T-cell (primary cell): Measurements from ENCODE around the gene WDCP. TPM values are rescaled to one million over a fixed set of nuclear protein-coding genes. Genes with fewer than 3 reads are reported as not detected.
"Not testable (repeated sequence)": the region's sequence is repeated elsewhere in the genome, so short reads cannot be mapped to it uniquely, and the experiment has no call there.

ENCODE experiments used
- ATAC-seq, 4 experiments: fragments of 200-7000 bp in 3 of 4; fragments of 150-1000 bp in 1 of 4; cut with Tn5 transposase; replicated peaks in 1 of 4; 1 replicate in 3 of 4; 2 replicates in 1 of 4; pipeline ENCODE4 v1.10.0; 2021; ENCODE audit warnings: moderate library complexity in 3 of 4, mild to moderate bottlenecking in 2 of 4, moderate number of reproducible peaks in 1 of 4
- CTCF ChIA-PET, 2 donors: fragments of 300-600 bp; sonication (Branson Sonifier 250); formaldehyde crosslinking; loops; one replicate each; lab custom pipeline; 2022; ENCODE audit warnings: antibody characterized with exemption in 2 of 2; lab: Charles Lee
- POLR2A ChIA-PET, 2 donors: fragments of 300-600 bp; sonication (Branson Sonifier 250); formaldehyde crosslinking; loops; one replicate each; lab custom pipeline; 2022; ENCODE audit warnings: antibody characterized with exemption in 2 of 2; lab: Charles Lee
- DNase-seq, 35 experiments: peaks; one replicate each; pipeline versions ENCODE4 v3.0.0 to v3.0.0-alpha.2; 2013 to 2023
- H3K27ac ChIP-seq: one replicate; pipeline ENCODE4 v1.5.1; 2013; ENCODE audit warnings: low read length
- H3K27me3 ChIP-seq, 2 experiments: replicated peaks in 1 of 2; 1 replicate in 1 of 2; 2 replicates in 1 of 2; pipeline versions ENCODE4 v1.6.1 to v1.7.0; 2013; ENCODE audit warnings: low read length in 1 of 2, mixed read lengths in 1 of 2; ENCODE audit not compliant: control insufficient read depth in 2 of 2, insufficient read depth in 2 of 2; ENCODE audit errors: extremely low read depth in 1 of 2
- H3K36me3 ChIP-seq, 2 donors: 1 replicate in 1 of 2; 2 replicates in 1 of 2; pipeline versions ENCODE4 v1.6.1 to v1.7.0; 2013; ENCODE audit warnings: low read length in 1 of 2; ENCODE audit not compliant: control insufficient read depth in 2 of 2, insufficient read depth in 1 of 2; ENCODE audit errors: extremely low read depth in 1 of 2
- H3K4me1 ChIP-seq, 2 experiments: 1 replicate in 1 of 2; 2 replicates in 1 of 2; pipeline versions ENCODE4 v1.6.1 to v1.7.0; 2013; ENCODE audit warnings: low read length in 2 of 2, mixed read lengths in 1 of 2; ENCODE audit not compliant: insufficient read depth in 2 of 2, control insufficient read depth in 1 of 2; ENCODE audit errors: extremely low read depth in 1 of 2
- H3K4me3 ChIP-seq, 2 donors: 1 replicate in 1 of 2; 2 replicates in 1 of 2; pipeline versions ENCODE4 v1.5.1 to v1.7.0; 2013; ENCODE audit warnings: mild to moderate bottlenecking in 2 of 2, low read length in 1 of 2, moderate library complexity in 1 of 2; ENCODE audit not compliant: control insufficient read depth in 1 of 2; ENCODE audit errors: extremely low read depth in 1 of 2
- H3K9me3 ChIP-seq: 2 replicates; pipeline ENCODE4 v1.7.0; 2013
- H3K27ac Mint-ChIP-seq, 2 donors: one replicate each; pipeline ENCODE4 v1.8.0; 2020 to 2021; ENCODE audit warnings: mild to moderate bottlenecking in 2 of 2, mixed read lengths in 2 of 2
- H3K27me3 Mint-ChIP-seq, 2 donors: one replicate each; pipeline ENCODE4 v1.8.0; 2021 to 2022; ENCODE audit warnings: mixed read lengths in 2 of 2
- H3K36me3 Mint-ChIP-seq: one replicate; pipeline ENCODE4 v1.8.0; 2021; ENCODE audit warnings: mixed read lengths
- H3K4me1 Mint-ChIP-seq, 3 donors: one replicate each; pipeline ENCODE4 v1.8.0; 2020 to 2022; ENCODE audit warnings: mixed read lengths in 3 of 3, mild to moderate bottlenecking in 1 of 3
- H3K4me3 Mint-ChIP-seq, 3 donors: one replicate each; pipeline ENCODE4 v1.8.0; 2020 to 2022; ENCODE audit warnings: mild to moderate bottlenecking in 3 of 3, mixed read lengths in 3 of 3, moderate library complexity in 3 of 3
- H3K9me3 Mint-ChIP-seq, 3 donors: one replicate each; pipeline ENCODE4 v1.8.0; 2020 to 2022; ENCODE audit warnings: mixed read lengths in 3 of 3
- WGBS: methylation state at CpG from one replicate; pipeline ENCODE4 v1.1.5; 2013; ENCODE audit warnings: missing lambda C conversion rate; ENCODE audit not compliant: insufficient coverage; 5-methylcytosine and 5-hydroxymethylcytosine counted together
- total RNA-seq, 35 experiments: library from RNA in 6 of 35; stranded (reverse) in 6 of 35; fragments of 120-200 nt in 1 of 35; gene quantifications; one replicate each; pipeline versions ENCODE4 v1.2.1 to v1.2.4 and lab custom pipeline; 2013 to 2026

WDCP gene
- total RNA-seq, 5 donors from 2014 or later (not counting 1 experiment from before 2014, with no cell fraction given): 6.1 to 18.9 (median 18.2) TPM

DNA sequence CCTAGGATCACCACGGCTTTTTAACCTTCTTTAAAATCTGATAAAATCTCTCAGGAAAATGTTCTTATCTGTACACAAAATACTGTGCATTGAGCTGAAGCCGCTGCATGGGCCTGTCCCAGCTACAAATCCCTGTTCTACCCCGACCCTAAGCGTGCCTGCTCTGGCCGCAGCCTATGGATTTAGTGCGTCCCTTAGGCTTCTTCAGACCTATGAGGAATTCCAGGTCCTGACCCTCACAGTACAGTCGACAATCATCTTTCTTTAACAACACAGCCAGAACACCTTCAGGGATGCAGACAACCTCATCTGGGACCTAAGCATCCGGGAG, 477 bp upstream of the WDCP start:
- 41% methylated on average over 6 of the region's 8 CpGs for WGBS
- peak overlapping the region; percentile 91 to 99 (median 94) for H3K4me3 Mint-ChIP-seq
- ATAC-seq: no peak
- peaks cover 8 to 23% of the 10 kb centered on the region in 2 experiments for H3K4me1 ChIP-seq
- H3K4me3 ChIP-seq: no peak overlapping the region
- CTCF ChIA-PET: interaction anchor here in 1 of 2 donors (1.0 to 1.7 kb wide), 6 partner anchors 26 to 122 kb away, joined by 3 to 15 read pairs (median 8); partner anchors contain the start of genes ATAD2B, SF3B6 and TP53I3
- peaks cover 29 to 35% (median 34%) of the 10 kb centered on the region in 3 donors for H3K4me1 Mint-ChIP-seq
- H3K27me3 Mint-ChIP-seq: peaks cover 0 to 1% of the 10 kb centered on the region in 2 donors
- H3K27ac ChIP-seq: no peak overlapping the region
- H3K27ac Mint-ChIP-seq: peak overlapping the region; percentile 85 to 97
- peaks cover 2 to 28% of the 10 kb centered on the region in 2 experiments for H3K27me3 ChIP-seq
- H3K9me3 Mint-ChIP-seq: no peaks in the 10 kb centered on the region
- DNase-seq: no peak
- POLR2A ChIA-PET: interaction anchor here (0.6 to 1.8 kb wide), 6 partner anchors 26 to 121 kb away, joined by 5 to 26 read pairs (median 10); partner anchors contain the start of genes ATAD2B (in 2 of the 2) and SF3B6 (in 1 of the 2)
- H3K9me3 ChIP-seq: no peaks in the 10 kb centered on the region
- H3K36me3 ChIP-seq: no peaks in the 10 kb centered on the region
- peaks cover 5% of the 10 kb centered on the region for H3K36me3 Mint-ChIP-seq

DNA sequence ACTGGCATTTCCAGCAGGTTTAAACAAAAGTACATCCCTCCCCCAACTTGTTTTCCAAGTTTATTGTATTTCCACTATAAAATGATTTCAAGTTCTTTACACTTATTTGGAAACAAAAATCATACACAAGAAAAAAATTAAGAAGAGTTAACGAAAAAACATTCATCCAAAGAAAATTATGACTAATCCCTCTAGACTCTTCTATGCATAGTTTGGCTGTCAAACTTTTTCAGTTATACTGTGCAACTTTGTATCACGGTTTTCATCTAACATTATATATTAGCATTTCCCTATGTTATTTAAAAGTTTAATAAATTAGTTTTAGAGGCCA, 627 bp downstream of the WDCP start:
- CTCF ChIA-PET: interaction anchor here in 1 of 2 donors (0.8 to 1.7 kb wide), 2 partner anchors 119 to 222 kb away, joined by 3 to 12 read pairs; partner anchors contain the start of gene ATAD2B

DNA sequence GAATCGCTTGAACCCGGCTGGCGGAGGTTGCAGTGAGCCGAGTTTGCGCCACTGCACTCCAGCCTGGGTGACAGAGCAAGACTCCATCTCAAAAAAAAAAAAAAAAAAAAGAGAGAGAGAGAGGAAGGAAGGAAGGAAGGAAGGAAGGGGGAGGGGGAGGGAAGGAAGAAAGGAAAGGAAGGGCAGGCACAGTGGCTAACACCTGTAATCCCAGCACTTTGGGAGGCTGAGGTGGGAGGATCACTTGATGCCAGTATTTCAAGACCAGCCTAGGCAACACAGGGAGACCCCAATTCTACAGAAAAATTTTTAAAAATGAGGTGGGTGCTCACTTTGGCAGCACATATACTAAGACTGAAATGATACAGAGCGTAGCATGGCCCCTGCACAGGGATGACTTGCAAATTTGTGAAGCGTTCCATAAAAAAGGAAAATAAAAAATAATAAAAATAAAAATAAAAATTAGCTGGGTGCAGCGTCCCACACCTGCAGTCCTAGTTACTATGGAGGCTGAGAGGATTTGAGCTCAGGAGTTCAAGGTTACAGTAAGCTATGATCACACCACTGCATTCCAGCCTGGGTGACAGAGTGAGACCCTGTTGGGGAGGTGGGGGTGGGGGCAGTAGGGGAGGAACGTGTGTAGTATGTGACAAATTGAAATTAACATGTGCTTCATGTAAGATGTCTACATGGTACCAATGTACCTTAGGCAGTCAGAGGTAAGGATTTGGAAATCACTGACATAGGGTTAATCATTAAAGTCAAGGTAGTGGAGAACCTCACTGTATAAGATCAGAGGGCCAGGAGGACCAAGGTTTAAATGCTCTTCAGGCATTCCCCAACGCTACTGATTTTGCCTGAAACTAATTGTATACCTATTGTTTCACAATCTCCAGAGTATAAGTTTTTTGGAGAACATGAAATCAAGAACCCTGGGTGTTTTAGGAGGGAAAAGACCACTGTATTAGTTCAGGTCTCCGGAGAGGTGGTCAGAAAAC, 1.4 kb downstream of the WDCP start:
- Mint-ChIP-seq H3K27ac (no peak overlapping the region), H3K4me1 (peaks cover 29 to 35% (median 34%) of the 10 kb centered on the region in 3 donors), H3K9me3 (no peaks in the 10 kb centered on the region), H3K27me3 (peaks cover 0 to 1% of the 10 kb centered on the region in 2 donors), H3K36me3 (peaks cover 5% of the 10 kb centered on the region), H3K4me3 (peak overlapping the region; percentile 91 to 99 (median 94))
- Histone ChIP-seq H3K4me1 (peaks cover 8 to 23% of the 10 kb centered on the region in 2 experiments), H3K36me3 (no peaks in the 10 kb centered on the region), H3K4me3 (no peak overlapping the region), H3K27ac (no peak overlapping the region), H3K9me3 (no peaks in the 10 kb centered on the region), H3K27me3 (peaks cover 2 to 27% of the 10 kb centered on the region in 2 experiments)
- no peak for ATAC-seq
- DNase-seq: no peak
- POLR2A ChIA-PET: interaction anchor here (0.7 to 1.8 kb wide), 3 partner anchors 38 to 119 kb away, joined by 4 to 18 read pairs (median 8); partner anchors contain the start of gene ATAD2B (in 2 of the 2)
- CTCF ChIA-PET: interaction anchor here in 1 of 2 donors (1.0 kb wide), 1 partner anchor 39 kb away, joined by 3 read pairs; the partner anchor contains the start of gene TP53I3
- 94% methylated on average over 2 of the region's 11 CpGs for WGBS

More for the DNA sequence above, 627 bp downstream of the WDCP start:
- no peaks in the 10 kb centered on the region for H3K36me3 ChIP-seq
- ATAC-seq: no peak
- Mint-ChIP-seq H3K4me3 (peak overlapping the region; percentile 91 to 99 (median 94)), H3K27ac (peak overlapping the region in 1 of 2 donors; percentile 85), H3K4me1 (peaks cover 29 to 35% (median 34%) of the 10 kb centered on the region in 3 donors), H3K27me3 (peaks cover 0 to 1% of the 10 kb centered on the region in 2 donors), H3K36me3 (peaks cover 5% of the 10 kb centered on the region), H3K9me3 (no peaks in the 10 kb centered on the region)
- no CpG with 5 or more reads among the region's 2 CpGs for WGBS
- H3K27ac ChIP-seq: no peak overlapping the region
- no peak for DNase-seq
- H3K4me1 ChIP-seq: peaks cover 8 to 23% of the 10 kb centered on the region in 2 experiments
- H3K9me3 ChIP-seq: no peaks in the 10 kb centered on the region
- peaks cover 2 to 28% of the 10 kb centered on the region in 2 experiments for H3K27me3 ChIP-seq
- H3K4me3 ChIP-seq: peak overlapping the region; percentile 70
- POLR2A ChIA-PET: interaction anchor here (1.6 to 1.8 kb wide), 3 partner anchors 30 to 120 kb away, joined by 8 to 26 read pairs (median 18); partner anchors contain the start of genes ATAD2B (in 2 of the 2) and SF3B6 (in 1 of the 2)

DNA sequence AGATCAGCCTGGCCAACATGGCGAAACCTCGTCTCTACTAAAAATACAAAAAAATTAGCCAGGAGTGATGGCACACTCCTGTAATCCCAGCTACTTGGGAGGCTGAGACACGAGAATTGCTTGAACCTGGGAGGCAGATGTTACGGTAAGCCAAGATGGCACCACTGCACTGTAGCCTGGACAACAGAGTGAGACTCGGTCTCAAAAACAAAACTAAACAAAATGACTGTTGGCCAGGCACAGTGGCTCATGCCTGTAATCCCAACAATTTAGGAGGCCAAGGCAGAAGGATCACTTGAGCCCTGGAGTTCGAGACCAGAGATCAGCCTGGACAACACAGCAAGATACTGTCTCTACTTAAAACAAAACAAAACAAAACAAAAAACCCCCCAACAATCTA, 4.1 kb downstream of the WDCP start:
- H3K4me3 Mint-ChIP-seq, H3K9me3 ChIP-seq, H3K9me3 Mint-ChIP-seq, POLR2A ChIA-PET, H3K4me1 ChIP-seq, H3K27ac ChIP-seq, ATAC-seq, H3K27ac Mint-ChIP-seq, H3K27me3 ChIP-seq, H3K4me3 ChIP-seq, H3K27me3 Mint-ChIP-seq, DNase-seq: not testable (repeated sequence)
- Mint-ChIP-seq H3K36me3 (peaks cover 13% of the 10 kb centered on the region), H3K4me1 (peaks cover 24 to 41% (median 32%) of the 10 kb centered on the region in 3 donors)
- peaks cover 7 to 11% of the 10 kb centered on the region in 2 donors for H3K36me3 ChIP-seq
- 92% methylated on average over 4 of the region's 6 CpGs for WGBS
- CTCF ChIA-PET: interaction anchor here (0.7 kb wide), 2 partner anchors 17 to 778 kb away, joined by 3 read pairs; no protein-coding TSS in a partner anchor

DNA sequence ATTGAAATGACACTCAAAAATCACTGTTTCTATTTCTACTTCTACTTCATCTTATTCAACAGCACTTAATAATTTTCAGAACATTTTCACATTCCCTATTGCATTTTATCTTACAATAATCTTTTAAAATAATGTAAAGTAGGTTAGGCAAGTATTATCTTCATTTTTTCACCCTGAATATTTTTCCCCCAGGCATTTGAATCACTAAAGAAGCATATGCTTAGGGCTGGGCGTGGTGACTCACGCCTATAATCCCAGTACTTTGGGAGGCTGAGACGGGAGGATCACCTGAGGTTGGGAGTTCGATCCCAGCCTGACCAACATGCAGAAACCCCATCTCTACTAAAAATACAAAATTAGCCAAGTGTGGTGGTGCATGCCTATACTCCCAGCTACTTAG, 6.7 kb downstream of the WDCP start:
- Mint-ChIP-seq H3K4me3 (no peak overlapping the region), H3K36me3 (peaks cover 28% of the 10 kb centered on the region), H3K27ac (no peak overlapping the region), H3K4me1 (peaks cover 15 to 40% (median 31%) of the 10 kb centered on the region in 3 donors), H3K9me3 (no peaks in the 10 kb centered on the region), H3K27me3 (no peaks in the 10 kb centered on the region)
- no CpG with 5 or more reads among the region's 4 CpGs for WGBS
- peaks cover 0 to 3% of the 10 kb centered on the region in 2 experiments for H3K4me1 ChIP-seq
- ChIA-PET CTCF (interaction anchor here in 1 of 2 donors (0.6 kb wide), 1 partner anchor 789 kb away, joined by 3 read pairs; no protein-coding TSS in a partner anchor), POLR2A (no interaction called here)
- no peak overlapping the region for H3K4me3 ChIP-seq
- ATAC-seq (no peak), DNase-seq (no peak)
- H3K9me3 ChIP-seq: no peaks in the 10 kb centered on the region
- H3K27ac ChIP-seq: no peak overlapping the region
- H3K36me3 ChIP-seq: peaks cover 13 to 28% of the 10 kb centered on the region in 2 donors
- H3K27me3 ChIP-seq: no peaks in the 10 kb centered on the region
